HEK293 (cell line): ENCODE results near the gene HOXB1.

Source experiments
- CTCF ChIA-PET: fragments of 350-600 bp; formaldehyde crosslinking; extraction: SDS; loops from one replicate; lab custom pipeline; 2021; ENCODE audit warnings: antibody characterized with exemption; lab: Yijun Ruan, JAX
- POLR2A ChIA-PET: fragments of 300-600 bp; formaldehyde crosslinking; extraction: SDS; loops from one replicate; lab custom pipeline; 2020; ENCODE audit warnings: antibody characterized with exemption, inconsistent platforms; lab: Yijun Ruan, JAX
- H3K27ac ChIP-seq: fragments of 200-500 bp; sonication (Bioruptor generic); 2 replicates; pipeline ENCODE4 v1.5.1; 2014; ENCODE audit warnings: low read depth, low read length, control low read depth, inconsistent platforms; ENCODE audit errors: extremely low read depth
- H3K36me3 ChIP-seq, 2 experiments: fragments of 200-500 bp in 1 of 2; sonication (Bioruptor generic) in 1 of 2; 1 replicate in 1 of 2; 2 replicates in 1 of 2; pipeline ENCODE4 v1.5.1; 2014 to 2017; ENCODE audit warnings: inconsistent platforms in 2 of 2, low read length in 2 of 2; ENCODE audit not compliant: control insufficient read depth in 2 of 2, insufficient read depth in 1 of 2
- H3K4me1 ChIP-seq: fragments of 200-500 bp; sonication (Bioruptor generic); 2 replicates; pipeline ENCODE4 v1.5.1; 2014; ENCODE audit warnings: mild to moderate bottlenecking, low read length, inconsistent platforms; ENCODE audit not compliant: control insufficient read depth, insufficient read depth
- H3K4me3 ChIP-seq: 2 replicates; pipeline ENCODE4 v1.5.1; 2011; ENCODE audit warnings: low read depth, mild to moderate bottlenecking, control low read depth, low read length, moderate library complexity
- H3K9me3 ChIP-seq: fragments of 200-500 bp; sonication (Bioruptor generic); 2 replicates; pipeline ENCODE4 v1.5.1; 2014; ENCODE audit warnings: low read depth, low read length, inconsistent platforms; ENCODE audit not compliant: control insufficient read depth, insufficient read depth
- FEZF1 ChIP-seq: fragments of 450-650 bp; formaldehyde crosslinking; IDR thresholded peaks from 2 replicates; pipeline ENCODE4 v1.5.1; 2016; ENCODE audit warnings: missing biosample characterization, missing genetic modification characterization
- GLIS2 ChIP-seq: fragments of 450-650 bp; formaldehyde crosslinking; IDR thresholded peaks from 2 replicates; pipeline ENCODE4 v1.5.1; 2016; ENCODE audit warnings: missing biosample characterization, missing genetic modification characterization
- IKZF3 ChIP-seq: fragments of 450-650 bp; IDR thresholded peaks from 2 replicates; pipeline ENCODE4 v1.5.0; 2018; ENCODE audit warnings: missing biosample characterization, mild to moderate bottlenecking, missing genetic modification characterization, moderate library complexity
- KLF1 ChIP-seq: fragments of 450-650 bp; formaldehyde crosslinking; IDR thresholded peaks from 2 replicates; pipeline ENCODE4 v1.5.1; 2016; ENCODE audit warnings: missing biosample characterization, missing genetic modification characterization
- MYNN ChIP-seq: fragments of 450-650 bp; formaldehyde crosslinking; IDR thresholded peaks from 2 replicates; pipeline ENCODE4 v1.5.1; 2016; ENCODE audit warnings: missing biosample characterization, missing genetic modification characterization, borderline replicate concordance
- OSR2 ChIP-seq: fragments of 450-650 bp; formaldehyde crosslinking; IDR thresholded peaks from 2 replicates; pipeline ENCODE4 v1.5.1; 2016; ENCODE audit warnings: missing biosample characterization, missing genetic modification characterization
- OVOL3 ChIP-seq: fragments of 450-650 bp; formaldehyde crosslinking; IDR thresholded peaks from 2 replicates; pipeline ENCODE4 v1.5.1; 2016; ENCODE audit warnings: missing biosample characterization, missing genetic modification characterization
- RBAK ChIP-seq: fragments of 450-650 bp; formaldehyde crosslinking; IDR thresholded peaks from 2 replicates; pipeline ENCODE4 v1.5.1; 2016; ENCODE audit warnings: missing biosample characterization, missing genetic modification characterization
- SP3 ChIP-seq: fragments of 450-650 bp; formaldehyde crosslinking; IDR thresholded peaks from 2 replicates; pipeline ENCODE4 v1.5.1; 2016; ENCODE audit warnings: missing biosample characterization, missing genetic modification characterization
- TRIM28 ChIP-seq: IDR thresholded peaks from 2 replicates; pipeline ENCODE4 v1.6.1; 2011; ENCODE audit warnings: low read length, control low read depth, borderline replicate concordance
- ZBTB7A ChIP-seq: fragments of 450-650 bp; formaldehyde crosslinking; IDR thresholded peaks from 2 replicates; pipeline ENCODE4 v1.5.1; 2016; ENCODE audit warnings: low read depth, missing biosample characterization, missing genetic modification characterization
- ZFHX2 ChIP-seq: fragments of 450-650 bp; formaldehyde crosslinking; conservative IDR thresholded peaks from 2 replicates; pipeline ENCODE4 v1.5.1; 2016; ENCODE audit warnings: missing biosample characterization, missing genetic modification characterization
- ZNF146 ChIP-seq: fragments of 450-650 bp; formaldehyde crosslinking; IDR thresholded peaks from 2 replicates; pipeline ENCODE4 v1.5.1; 2016; ENCODE audit warnings: missing biosample characterization, missing genetic modification characterization
- ZNF202 ChIP-seq: fragments of 450-650 bp; formaldehyde crosslinking; IDR thresholded peaks from 2 replicates; pipeline ENCODE4 v1.5.1; 2016; ENCODE audit warnings: missing biosample characterization, missing genetic modification characterization, borderline replicate concordance
- ZNF26 ChIP-seq: fragments of 450-650 bp; formaldehyde crosslinking; IDR thresholded peaks from 2 replicates; pipeline ENCODE4 v1.5.1; 2016; ENCODE audit warnings: missing biosample characterization, missing genetic modification characterization
- ZNF266 ChIP-seq: fragments of 450-650 bp; formaldehyde crosslinking; IDR thresholded peaks from 2 replicates; pipeline ENCODE4 v1.5.1; 2016; ENCODE audit warnings: missing biosample characterization, missing genetic modification characterization, low read depth
- ZNF366 ChIP-seq: fragments of 450-650 bp; formaldehyde crosslinking; conservative IDR thresholded peaks from 2 replicates; pipeline ENCODE4 v1.5.1; 2016; ENCODE audit warnings: missing biosample characterization, missing genetic modification characterization
- ZNF394 ChIP-seq: fragments of 450-650 bp; formaldehyde crosslinking; IDR thresholded peaks from 2 replicates; pipeline ENCODE4 v1.5.1; 2016; ENCODE audit warnings: missing biosample characterization, missing genetic modification characterization, mild to moderate bottlenecking, moderate library complexity, borderline replicate concordance
- ZNF48 ChIP-seq: fragments of 450-650 bp; formaldehyde crosslinking; IDR thresholded peaks from 2 replicates; pipeline ENCODE4 v1.5.1; 2016; ENCODE audit warnings: missing biosample characterization, missing genetic modification characterization
- ZNF510 ChIP-seq: fragments of 450-650 bp; formaldehyde crosslinking; IDR thresholded peaks from 2 replicates; pipeline ENCODE4 v1.5.1; 2018; ENCODE audit warnings: mild to moderate bottlenecking, missing genetic modification characterization, missing biosample characterization; ENCODE audit not compliant: insufficient replicate concordance
- ZNF544 ChIP-seq: fragments of 450-650 bp; formaldehyde crosslinking; IDR thresholded peaks from 2 replicates; pipeline ENCODE4 v1.5.0; 2017; ENCODE audit warnings: missing biosample characterization, missing genetic modification characterization
- ZNF624 ChIP-seq: fragments of 450-650 bp; formaldehyde crosslinking; IDR thresholded peaks from 2 replicates; pipeline ENCODE4 v1.5.1; 2017; ENCODE audit warnings: missing biosample characterization, missing genetic modification characterization
- ZNF658 ChIP-seq: fragments of 450-650 bp; formaldehyde crosslinking; IDR thresholded peaks from 2 replicates; pipeline ENCODE4; 2016; ENCODE audit warnings: missing biosample characterization, missing genetic modification characterization
- ZNF747 ChIP-seq: fragments of 450-650 bp; formaldehyde crosslinking; IDR thresholded peaks from 2 replicates; pipeline ENCODE4 v1.5.1; 2016; ENCODE audit warnings: missing biosample characterization, missing genetic modification characterization
- ZNF768 ChIP-seq: fragments of 450-650 bp; formaldehyde crosslinking; IDR thresholded peaks from 2 replicates; pipeline ENCODE4 v1.5.1; 2018; ENCODE audit warnings: missing biosample characterization, mild to moderate bottlenecking, missing genetic modification characterization
- ZSCAN16 ChIP-seq: fragments of 450-650 bp; formaldehyde crosslinking; IDR thresholded peaks from 2 replicates; pipeline ENCODE4 v1.5.1; 2016; ENCODE audit warnings: missing biosample characterization, missing genetic modification characterization
- TF ChIP-seq, protein P1 (sequence below): fragments of 450-650 bp; formaldehyde crosslinking; IDR thresholded peaks from 2 replicates; pipeline ENCODE4; 2016; ENCODE audit warnings: missing biosample characterization, missing genetic modification characterization

HOXB1 gene

DNA sequence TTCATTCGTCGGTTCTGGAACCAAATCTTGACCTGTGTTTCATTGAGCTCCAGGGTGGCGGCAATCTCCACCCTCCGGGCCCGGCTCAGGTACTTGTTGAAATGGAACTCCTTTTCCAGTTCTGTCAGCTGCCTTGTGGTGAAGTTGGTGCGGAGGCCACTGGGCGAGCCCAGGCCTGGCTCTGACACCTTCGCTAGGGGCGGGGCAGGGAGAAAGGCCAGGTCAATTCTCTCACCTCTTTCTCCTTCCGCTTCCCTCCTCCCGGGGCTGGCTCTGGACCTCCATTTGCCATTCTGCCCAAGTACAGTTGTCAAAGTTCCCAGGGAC, 1.2 kb downstream of the HOXB1 start:
- POLR2A ChIA-PET: interaction anchor here (0.6 kb wide), 2 partner anchors 9 to 21 kb away, joined by 4 to 7 read pairs; no protein-coding TSS in a partner anchor
- TF ChIP-seq MYNN (tag by site-specific recombination) (no peak), ZSCAN16 (no peak), ZNF266 (tag by site-specific recombination) (no peak), ZNF658 (tag by site-specific recombination) (no peak), ZNF768 (tag by site-specific recombination) (no peak), SP3 (tag by site-specific recombination) (no peak), ZNF26 (tag by site-specific recombination) (no peak)
- TF ChIP-seq, protein P1, sequence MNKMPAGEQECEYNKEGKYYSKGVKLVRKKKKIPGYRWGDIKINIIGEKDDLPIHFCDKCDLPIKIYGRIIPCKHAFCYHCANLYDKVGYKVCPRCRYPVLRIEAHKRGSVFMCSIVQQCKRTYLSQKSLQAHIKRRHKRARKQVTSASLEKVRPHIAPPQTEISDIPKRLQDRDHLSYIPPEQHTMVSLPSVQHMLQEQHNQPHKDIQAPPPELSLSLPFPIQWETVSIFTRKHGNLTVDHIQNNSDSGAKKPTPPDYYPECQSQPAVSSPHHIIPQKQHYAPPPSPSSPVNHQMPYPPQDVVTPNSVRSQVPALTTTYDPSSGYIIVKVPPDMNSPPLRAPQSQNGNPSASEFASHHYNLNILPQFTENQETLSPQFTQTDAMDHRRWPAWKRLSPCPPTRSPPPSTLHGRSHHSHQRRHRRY (tag by site-specific recombination): no peak
- no peaks in the 10 kb centered on the region for H3K36me3 ChIP-seq
- CTCF ChIA-PET: no interaction called here
- H3K27ac ChIP-seq: no peak overlapping the region
- H3K9me3 ChIP-seq: no peaks in the 10 kb centered on the region
- H3K4me3 ChIP-seq: no peak overlapping the region
- H3K4me1 ChIP-seq: no peaks in the 10 kb centered on the region; the same call in 1 of the 2 replicates

GRCh38 chr17:48528936-48529682, 1.7 kb downstream of the HOXB1 start:
- Histone ChIP-seq H3K9me3 (no peaks in the 10 kb centered on the region), H3K4me1 (no peaks in the 10 kb centered on the region; the same call in 1 of the 2 replicates), H3K36me3 (no peaks in the 10 kb centered on the region), H3K27ac (no peak overlapping the region), H3K4me3 (no peak overlapping the region)
- no peak for TF ChIP-seq ZNF146
- TF ChIP-seq ZFHX2 (tag by site-specific recombination): peak; percentile 13; the same call in 1 of the 2 replicates
- TF ChIP-seq FEZF1 (tag by site-specific recombination): no peak
- ChIA-PET POLR2A (interaction anchor here (0.6 kb wide), 2 partner anchors 9 to 20 kb away, joined by 4 to 7 read pairs; no protein-coding TSS in a partner anchor), CTCF (interaction anchor here (0.7 to 1.0 kb wide), 2 partner anchors 11 to 35 kb away, joined by 3 to 4 read pairs; no protein-coding TSS in a partner anchor)

DNA sequence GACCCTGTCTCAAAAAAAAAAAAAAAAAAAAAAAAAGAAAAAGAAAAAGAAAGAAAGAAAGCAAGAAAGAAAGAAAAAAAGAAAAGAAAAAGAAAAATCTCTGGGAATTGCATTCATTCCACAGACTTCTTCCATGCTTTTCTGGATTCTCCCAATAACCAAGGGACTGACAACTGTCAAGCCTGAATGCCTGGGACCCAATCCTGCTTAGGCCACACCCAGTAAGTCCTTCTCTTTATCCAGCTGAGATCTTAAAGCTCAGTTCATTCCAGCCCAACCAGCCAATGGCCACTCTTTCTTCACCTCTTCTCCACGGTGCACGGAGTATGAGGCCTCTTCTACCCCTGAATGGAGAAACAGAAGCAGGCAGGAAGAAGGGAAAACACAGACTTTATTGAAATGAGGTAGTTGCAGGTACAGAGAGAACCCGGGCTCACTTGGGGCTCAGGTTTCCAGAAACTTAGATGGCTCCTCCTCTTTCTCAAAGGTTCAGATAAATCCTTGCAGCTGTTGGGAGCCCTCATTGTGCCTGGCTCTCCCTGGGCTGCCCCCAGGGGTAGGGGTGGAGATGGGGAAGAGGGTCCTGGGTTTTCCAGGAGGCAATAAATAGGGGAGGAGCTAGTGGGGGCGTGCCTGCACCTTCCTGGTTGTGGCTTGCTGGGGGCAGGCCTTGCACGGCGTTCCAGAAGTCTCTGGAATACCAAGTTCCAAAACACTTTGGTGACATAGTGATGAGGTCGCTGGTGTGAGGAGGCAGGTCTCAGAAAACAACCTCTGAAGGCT, 2.5 kb downstream of the HOXB1 start:
- CTCF ChIA-PET: interaction anchor here (0.7 to 1.0 kb wide), 2 partner anchors 12 to 34 kb away, joined by 3 to 4 read pairs; no protein-coding TSS in a partner anchor
- POLR2A ChIA-PET: interaction anchor here (0.8 kb wide), 1 partner anchor 31 kb away, joined by 5 read pairs; no protein-coding TSS in a partner anchor
- TF ChIP-seq OSR2 (tag by site-specific recombination) (no peak), ZBTB7A (tag by site-specific recombination) (no peak), KLF1 (tag by site-specific recombination) (peak; percentile 35), ZNF366 (tag by site-specific recombination) (peak; percentile 64), TRIM28 (no peak), GLIS2 (no peak), ZNF768 (tag by site-specific recombination) (no peak), ZNF394 (tag by site-specific recombination) (no peak), RBAK (tag by site-specific recombination) (no peak), OVOL3 (no peak), ZNF747 (tag by site-specific recombination) (no peak), ZNF48 (no peak), ZNF510 (tag by site-specific recombination) (no peak), IKZF3 (0 out of 2 replicates have a peak, but pooled peaks have one; percentile 4), ZNF624 (no peak), ZNF544 (tag by site-specific recombination) (no peak), ZNF202 (tag by site-specific recombination) (no peak)

More for the DNA sequence above, 2.5 kb downstream of the HOXB1 start:
- no peaks in the 10 kb centered on the region; the same call in 1 of the 2 replicates for H3K4me1 ChIP-seq
- no peaks in the 10 kb centered on the region for H3K9me3 ChIP-seq
- no peak overlapping the region; the same call in 1 of the 2 replicates for H3K27ac ChIP-seq
- no peak overlapping the region for H3K4me3 ChIP-seq
- no peaks in the 10 kb centered on the region for H3K36me3 ChIP-seq
